NCI-H2029 treated with DMSO at 0.1 percent for 48 hours (cell line): ENCODE results near the gene SSBP4.

Source experiments
- DNase-seq: peaks from one replicate; lab custom pipeline; 2025; lab: John Stamatoyannopoulos, UW

The SSBP4 gene

DNA sequence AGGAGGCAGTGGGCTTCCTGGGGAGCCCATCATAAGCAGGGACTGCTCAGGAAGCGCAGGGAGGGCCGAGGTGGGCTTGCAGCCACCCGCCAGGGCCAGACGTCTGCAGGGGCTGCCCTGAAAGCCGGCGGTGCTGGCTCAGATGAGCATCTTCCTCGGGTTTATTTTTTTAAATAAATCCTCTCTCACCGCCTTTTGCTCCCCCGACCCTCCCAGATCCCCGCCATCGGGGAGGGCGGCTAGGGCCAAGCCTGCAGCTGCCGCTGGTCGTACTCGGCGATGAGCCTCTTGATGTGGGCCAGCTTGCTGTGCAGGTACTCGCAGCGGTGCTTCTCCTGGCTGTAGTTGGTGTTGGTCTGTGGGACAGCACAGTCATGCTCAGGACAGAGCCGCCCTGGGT lies 25.3 kb downstream of the SSBP4 start:
- no peak for DNase-seq

DNA sequence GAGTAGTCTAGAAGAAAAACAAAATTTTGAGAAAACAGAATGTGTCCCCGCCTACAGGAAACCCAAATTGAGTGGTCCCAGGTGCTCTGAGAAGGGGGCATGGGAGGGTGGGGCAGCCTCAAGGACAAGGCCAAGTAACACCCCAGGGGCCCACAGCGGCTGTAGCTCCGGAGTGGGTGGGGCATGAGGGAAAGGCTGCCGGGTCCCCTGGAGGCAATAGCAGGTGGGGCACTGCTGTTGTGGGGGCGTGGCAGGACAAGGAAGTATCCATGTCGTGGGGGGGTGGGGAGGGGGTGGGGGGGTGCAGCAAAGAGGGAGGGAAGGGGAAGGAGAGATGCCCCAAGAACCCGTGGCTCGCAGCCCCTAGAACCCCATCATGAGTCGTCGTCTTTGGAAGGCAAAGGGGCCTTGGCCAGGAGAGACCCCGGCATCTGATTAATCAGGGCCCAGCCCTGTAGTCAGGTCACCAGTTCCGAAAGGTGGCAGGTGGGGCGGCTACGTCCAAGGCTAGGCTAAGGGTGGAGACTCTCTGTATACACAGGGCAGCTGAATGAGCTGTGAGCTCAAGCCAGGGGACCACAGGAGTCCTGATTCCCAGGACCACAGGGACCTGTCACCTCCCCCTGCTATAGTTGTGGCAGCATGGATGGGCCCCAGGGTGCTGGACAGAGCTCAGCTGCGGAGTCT lies 26.2 kb downstream of the SSBP4 start:
- DNase-seq: no peak

DNA sequence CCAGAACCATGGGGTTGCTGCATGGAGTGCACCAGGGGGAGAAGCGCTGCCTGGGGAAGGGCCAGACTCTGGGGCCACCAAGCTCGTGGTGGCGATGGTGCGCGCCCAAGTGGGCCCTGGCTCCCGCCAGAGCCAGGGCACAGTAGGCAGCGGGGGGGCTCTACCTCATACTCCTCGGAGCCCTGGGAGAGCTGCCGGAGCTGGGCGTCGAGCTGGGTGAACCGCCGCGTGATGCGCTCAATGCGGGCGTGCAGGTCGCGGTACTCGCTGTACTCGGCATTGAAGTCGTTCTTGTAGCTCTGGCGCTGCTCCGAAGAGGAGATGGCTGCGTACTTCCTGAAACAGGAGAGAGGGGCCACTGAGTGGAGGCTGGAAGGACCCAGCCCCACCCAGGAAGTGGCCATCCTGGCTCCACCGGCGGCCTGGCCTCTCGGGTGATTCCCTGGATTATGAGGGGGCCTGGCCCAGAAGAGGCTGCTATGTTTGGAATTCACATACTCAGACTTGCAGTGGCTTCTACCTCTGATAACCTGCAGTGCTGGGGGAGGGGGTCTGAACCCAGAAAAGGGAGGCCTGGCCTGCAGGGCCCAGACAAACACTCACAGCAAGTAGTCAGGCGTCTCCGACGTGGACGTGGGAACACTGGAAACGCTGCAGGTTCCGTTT lies 27.1 kb downstream of the SSBP4 start:
- DNase-seq: no peak

DNA sequence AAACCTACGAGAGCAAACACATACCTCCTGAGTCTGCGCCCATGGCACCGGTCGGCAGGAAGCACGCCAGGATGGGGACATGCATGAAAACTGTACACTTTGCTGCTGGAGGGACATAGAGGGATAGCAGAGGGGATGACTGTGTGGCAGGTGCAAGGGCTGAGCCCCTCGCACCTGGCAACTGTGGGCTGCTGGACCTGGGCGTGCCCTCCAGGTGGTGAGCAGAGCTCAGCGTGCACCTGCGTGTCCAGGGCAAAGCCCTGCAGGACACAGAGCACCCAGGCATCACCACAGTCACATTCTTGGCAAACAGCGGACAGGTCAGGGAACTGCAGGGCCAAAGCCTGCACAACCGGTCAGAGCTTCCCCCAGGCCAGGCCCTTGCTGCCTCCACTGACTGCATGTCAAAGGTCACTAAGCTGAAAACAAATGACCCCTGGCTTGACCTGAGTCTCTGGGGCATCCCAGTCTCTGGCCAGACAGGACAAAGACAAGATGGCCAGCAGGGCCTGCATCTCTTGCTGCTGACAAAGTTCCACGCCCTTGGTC lies 27.7 kb downstream of the SSBP4 start:
- DNase-seq: no peak

DNA sequence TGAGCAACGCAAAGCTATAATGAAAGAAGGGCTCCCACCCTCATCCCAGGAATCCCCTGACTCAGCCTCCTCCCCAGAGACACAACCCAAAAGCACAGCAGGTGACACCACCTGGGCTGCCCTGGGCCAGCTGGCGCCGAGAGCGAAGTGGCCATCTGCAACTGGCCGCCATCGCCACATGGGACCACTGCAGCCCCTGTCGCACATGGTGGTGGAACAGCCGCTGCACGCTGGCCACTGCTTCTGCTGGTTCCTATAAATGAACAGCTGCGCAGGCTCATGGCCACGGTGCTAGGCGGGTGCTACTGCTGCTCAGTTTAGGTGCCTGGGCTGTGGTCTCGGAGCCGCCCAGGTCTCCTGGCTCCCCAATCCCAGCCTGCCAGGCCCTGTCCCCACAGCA lies 30.4 kb downstream of the SSBP4 start:
- DNase-seq: no peak

DNA sequence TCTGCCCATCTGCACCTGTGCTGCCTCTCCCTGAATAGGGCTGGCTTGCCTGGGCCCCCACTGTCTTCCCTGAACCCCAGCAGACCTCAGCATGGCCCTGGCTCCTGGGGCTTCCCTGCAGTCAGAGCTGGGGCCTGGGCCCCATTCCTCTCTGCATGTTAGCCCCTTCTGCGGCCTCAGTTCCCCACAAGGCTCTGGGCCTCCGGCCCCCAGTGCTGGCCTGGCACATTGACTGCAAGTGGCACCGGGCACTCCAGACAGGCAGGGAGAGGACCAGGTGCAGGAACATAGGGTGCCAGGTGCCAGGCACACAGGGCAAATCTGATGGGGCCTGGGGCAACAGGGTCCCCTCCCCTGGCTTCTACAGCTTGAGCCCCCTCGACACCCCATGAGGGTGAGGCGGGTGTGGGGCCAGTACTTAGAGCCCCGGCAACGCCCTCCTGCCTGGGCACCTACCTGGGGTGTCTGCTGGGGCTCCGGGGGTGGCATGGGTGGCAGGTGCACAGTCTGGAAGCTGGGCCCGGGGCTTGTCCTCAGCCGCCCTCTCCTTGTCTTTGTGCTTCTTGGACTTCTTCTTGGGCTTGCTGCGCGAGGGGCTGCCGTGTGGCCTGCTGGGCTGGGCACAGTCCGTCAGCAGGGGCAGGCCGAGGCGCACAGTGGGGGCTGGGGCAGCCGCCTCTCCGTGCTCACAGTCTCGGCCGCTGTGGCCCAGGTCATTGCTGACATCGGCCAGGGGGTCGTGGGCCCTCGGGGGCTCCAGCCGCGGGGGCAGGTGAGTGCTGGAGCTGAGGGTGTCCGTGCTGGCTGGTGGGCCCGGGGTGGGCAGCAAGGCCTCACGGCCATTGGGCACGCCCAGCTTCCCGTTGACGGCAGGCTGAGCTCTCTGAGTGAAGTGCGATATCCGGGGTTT lies 31.1 kb downstream of the SSBP4 start:
- no peak for DNase-seq

DNA sequence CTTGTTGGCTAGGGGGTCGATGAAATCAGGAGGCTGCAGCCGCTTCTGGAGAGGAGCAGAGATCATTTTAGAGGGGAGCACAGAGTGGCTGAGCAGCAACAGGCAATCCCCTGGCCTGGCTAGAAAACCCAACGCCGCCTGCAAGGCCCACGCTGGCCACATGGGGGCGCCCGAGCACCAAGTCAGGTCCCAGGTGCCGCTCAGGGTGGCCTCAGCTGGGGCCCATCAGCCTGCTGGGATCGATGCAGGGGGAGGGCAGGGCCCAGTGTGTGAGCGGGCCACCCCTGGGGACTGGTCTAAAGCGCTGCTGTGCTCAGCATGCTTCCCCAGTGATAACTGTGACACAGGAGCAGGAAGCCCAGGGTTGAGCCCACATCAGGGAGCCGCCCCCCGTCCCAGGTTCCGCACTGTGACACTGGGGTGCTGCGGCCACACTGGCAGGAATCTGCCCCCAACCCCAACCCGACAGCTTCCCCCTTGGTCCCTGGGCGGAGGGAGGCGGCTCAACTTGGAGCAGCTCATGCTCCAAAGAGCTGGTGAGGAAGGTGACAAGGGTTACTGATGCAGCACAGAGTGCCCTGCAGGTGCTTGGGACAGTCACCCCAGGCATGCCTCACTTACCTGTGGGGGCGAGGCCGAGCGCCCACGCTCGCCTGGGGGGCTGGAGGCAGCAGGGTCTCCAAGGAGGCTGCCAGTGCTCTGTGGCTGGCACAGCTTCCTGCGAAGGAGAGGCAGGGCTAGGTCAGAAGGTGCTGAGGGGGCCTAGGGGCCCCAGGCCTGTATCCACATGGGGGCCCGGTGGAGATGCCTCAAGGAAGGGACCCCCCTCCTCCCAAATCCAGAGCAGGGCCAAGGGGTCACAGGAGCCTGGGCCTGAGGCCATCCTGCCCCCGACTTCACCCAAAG lies 32.0 kb downstream of the SSBP4 start:
- no peak for DNase-seq

DNA sequence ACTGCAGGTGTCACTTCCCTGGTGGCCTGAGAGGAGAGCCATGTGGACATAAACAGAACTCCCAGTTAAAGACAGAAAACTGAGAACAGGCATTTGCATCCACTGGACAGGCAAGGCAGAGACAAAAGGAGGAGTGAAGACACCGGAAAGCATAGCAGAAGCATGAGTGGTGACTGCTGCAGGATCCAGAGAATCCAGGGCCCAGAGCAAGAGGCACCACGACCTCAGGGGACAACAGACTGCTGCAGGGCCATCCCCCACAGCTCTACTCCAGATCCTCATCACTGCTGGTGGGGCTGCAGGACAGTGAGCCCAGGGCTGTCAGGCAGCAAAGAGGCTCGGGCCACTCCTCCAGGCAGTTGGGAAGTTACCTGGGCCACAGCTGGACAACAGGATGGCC lies 33.2 kb downstream of the SSBP4 start:
- no peak for DNase-seq

DNA sequence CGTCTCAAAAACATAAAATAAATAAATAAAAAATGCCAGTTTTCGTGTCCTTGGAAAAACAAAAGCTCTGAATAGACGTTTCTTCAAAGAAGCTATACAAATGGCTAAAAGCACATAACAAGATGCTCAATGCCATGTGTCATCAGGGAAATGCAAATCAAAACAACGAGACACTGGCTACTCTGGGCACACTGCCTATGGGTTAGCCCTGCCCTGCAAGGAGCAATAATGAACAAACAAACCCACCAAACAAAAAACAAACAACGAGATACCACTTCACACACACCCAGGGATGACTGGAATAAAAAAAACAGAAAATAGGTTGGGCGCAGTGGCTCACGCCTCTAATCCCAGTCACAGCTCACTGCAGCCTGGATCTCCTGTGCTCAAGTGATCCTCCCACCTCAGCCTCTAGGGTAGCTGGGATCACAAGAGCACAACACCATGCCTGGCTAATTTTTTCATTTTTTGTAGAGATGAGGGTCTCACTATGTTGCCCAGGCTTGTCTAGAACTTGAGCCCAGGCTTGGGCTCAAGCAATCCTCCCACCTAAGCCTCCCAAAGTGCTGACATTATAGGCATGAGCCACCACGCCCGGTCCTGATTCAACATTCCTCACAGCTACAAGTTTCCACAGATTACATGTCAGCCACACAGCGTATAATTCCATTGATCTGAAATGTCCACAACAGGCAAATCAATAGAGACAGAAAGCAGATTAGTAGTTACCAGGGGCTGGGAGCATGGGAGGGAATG lies 34.2 kb downstream of the SSBP4 start:
- no peak for DNase-seq

DNA sequence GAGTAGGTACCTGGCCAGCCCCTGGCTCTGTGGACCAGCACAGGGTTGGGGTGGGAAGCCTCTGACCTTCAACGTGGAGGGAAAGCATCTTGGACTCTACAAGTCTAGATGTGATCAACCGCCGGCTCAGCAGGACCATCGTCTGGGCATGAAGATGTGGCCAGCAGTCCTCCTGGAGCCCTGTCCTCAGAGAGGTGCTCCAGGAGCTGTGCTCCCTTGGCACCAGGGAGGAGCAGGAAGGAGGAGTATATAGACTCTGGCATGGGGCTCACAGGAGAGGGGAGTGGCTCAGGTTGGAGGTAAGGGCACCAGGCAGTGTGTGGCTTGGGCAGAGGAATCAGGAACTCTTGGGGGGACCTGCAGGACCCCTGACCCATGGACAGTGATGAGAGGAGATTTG lies 37.1 kb downstream of the SSBP4 start:
- no peak for DNase-seq

DNA sequence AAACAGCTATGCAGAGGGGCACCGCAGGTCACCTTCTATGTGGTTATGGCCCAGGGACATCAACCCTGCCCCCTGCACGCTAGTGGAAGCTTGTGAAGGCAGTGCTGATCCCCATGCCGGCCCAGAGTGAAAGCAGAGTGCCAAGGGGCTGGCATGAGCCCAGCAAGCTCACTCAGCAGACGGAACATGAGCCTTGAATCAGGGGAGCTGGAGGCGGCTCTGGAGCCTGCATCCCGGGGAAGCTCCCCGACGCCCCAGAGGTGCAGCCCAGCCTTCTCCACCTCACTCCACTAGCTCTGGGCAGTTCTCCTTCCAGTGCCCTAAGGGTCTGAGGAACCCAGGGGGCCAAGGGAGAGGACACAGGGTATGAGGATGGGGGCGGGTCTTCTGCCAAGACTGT lies 37.8 kb downstream of the SSBP4 start:
- DNase-seq: no peak

DNA sequence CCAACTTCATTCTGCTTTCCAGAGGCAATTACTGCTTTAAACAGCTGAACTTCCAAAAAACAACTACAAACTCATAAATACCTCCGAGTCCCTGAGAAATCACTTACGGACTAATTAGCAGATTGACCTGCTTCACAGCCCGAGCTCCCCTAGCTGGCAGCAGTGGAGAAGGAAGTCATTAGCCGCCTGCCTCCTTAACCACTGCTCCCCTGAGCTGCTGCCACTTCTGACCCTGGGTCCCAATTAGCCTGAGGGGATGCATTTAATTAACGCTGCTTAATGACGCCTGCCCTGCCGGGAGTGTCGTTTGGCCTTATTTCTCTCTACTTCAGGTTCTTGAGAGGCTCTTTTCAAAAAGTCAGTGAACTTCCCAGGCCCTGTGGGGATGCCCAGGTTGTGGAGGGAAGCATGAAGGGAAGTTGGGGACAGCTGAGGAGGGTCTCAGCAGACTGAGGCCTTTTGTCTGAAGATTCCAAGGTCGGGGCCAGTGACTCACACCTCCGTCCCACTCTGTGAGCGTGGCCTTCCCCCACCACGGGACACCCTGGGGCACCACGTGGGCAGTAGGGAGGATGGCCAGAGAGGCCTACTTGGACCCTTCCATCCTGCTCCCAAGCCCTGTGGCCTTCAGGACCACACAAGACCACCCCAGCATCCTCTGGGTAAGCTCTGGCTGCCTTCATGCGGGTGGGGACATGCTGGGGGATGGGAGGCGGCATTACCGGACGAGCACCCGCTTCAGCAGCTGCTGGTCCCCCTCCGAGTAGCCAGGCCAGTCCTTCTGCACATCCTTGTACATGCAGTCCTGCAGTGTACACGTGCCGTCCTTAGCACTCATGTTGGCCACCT lies 38.5 kb downstream of the SSBP4 start:
- DNase-seq: no peak

DNA sequence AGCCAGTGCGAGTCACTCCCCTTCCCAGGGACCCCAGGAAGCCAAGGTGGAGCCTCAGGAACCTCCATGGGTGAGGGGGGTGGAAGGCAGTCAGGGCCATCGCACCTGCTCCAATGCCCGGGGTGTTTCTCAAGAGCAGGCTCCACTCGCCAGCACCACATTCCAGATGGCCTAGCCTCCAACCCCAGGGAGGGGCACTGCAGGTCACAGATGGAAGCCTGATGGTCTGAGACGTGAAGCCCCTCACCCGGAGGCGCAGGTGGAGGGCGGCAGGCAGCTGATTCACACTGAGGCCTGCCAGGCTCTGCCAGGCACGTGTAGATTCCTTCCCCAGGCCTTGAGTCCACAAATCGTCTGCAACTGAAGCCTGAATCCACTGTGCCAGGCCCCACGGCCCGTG lies 41.7 kb downstream of the SSBP4 start:
- DNase-seq: no peak

DNA sequence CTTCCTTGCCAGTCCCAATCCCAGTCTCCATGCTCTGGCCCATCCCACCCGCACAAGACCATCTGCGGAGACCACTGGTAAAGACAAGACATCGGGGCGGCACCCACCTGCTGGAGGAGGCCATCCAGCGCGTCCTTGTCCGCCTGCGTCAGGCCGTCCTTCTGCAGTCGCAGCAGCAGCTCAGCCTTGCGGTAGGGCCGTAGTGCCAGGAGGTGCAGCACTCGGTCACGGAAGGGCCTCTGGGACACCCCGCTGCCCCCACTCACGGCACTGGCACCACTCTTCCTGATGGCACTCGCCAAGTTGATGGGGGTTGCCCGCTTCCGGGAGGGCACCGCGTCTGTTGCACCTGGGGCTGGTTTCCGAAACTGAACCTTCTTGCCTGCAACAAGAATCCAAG lies 42.3 kb downstream of the SSBP4 start:
- DNase-seq: no peak

DNA sequence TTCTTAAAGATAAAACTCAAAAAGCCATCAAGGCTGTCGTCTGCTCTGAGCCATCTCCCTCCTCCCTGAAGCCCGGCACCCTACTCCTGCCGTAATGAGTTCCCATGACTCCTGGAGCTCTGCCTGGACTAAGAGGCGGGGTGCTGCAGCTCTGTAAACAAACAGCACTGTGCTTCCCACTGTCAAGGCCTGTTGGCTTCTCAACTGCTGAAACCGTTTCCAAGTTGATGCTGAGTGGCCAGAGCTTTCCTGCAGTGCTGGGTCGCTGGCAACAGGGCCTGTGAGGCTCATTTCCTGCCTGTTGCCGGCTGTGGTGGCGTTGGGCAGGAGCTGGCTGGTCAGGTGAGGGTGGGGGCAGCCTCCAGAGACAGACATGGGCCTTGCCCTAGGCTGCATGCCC lies 45.4 kb downstream of the SSBP4 start:
- DNase-seq: peak; percentile 94

DNA sequence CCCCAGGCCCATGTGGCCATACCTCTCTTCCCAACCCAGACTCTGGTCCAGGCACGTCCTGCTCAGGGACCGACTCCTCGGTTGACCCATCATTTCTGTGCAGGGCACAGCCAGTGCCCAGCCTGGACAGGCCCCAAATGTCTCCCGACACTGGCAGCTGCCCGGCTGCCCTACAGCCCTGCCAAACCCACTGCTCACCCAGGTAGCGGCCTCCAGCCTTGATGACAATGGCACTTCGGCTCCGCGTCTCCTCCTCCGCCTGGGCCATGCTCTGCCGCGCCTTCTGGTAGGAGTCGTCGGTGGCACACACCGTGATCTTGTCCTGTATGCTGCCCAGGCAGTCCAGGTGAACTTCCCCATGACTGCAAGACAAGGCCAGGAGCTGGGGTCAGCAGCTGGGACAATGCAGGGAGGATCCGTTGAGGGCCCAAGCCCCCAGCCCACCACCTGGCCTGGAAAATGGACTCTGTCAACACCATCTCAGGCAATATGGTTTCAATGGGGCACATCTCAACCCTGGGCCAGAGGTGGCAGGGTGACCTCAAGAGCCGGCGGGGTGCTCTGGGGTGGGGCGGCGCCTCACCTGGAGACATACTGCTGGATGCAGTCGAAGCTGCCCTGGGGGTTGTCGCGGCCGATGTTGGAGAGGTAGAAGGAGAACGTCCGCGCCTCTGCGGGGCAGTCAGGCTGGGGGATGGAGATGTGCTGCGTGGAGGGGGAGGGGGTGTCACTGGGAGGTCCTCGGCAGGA lies 46.2 kb downstream of the SSBP4 start:
- no peak for DNase-seq

DNA sequence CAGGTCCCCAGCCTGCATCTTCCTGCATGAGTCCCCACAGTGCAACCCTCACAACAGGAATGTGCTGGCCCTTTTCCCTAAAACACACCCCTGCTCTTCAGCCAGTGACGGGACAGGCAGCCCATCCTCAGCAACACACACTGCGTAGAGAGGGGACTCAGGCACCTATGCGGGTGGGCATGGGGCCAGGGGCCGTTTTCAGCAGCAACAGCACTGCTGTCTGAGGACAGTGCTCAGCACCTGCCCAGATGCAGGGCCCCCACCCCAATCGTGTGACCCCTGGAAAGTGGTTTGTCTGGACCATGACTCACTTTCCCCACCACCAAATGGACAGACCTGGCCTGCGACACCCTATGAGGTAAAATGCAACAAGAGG lies 46.8 kb downstream of the SSBP4 start:
- no peak for DNase-seq

DNA sequence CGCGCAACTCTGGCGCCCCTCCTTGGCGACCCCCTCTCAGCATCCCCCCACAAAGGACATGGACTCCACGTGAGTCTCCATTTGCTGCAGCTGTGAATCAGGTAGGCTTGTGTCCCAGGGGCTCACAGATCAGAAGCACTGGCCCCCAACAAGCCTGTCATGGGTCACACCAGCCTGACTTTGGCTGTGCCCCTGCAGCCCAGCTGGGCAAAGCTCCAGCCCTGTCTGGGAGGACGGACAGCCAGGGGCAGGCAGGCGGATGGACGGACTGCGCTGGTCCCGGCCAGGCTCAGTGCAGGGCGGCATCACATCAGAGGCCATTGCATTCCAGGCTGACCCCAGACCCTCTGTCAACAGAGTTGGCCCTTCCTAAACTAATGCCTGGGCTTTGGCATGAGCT lies 47.2 kb downstream of the SSBP4 start:
- DNase-seq: no peak

DNA sequence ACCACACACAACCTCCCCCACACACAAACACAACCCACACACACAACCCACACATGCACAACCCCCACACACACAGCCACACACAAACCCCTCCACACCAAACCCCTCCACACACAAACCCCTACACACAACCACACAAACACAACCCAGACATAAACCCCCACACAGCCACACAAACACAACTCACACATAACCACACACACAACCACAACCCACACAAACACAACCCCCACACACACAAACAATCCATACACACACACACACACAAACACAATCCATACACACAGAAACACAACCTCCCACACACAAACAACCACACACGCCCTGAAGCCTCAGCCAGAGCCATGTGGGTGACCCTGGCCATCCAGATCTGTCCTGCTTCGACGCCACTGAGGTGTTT lies 48.8 kb downstream of the SSBP4 start:
- no peak for DNase-seq
